ENCODE data around the gene OTOP2. TPM values are rescaled to one million over a fixed set of nuclear protein-coding genes. Genes with fewer than 3 reads are reported as not detected.

Gene OTOP2
- total and polyA plus RNA-seq, 10 of the 15 experiments (the other 5 are each of a cell fraction or from before 2014, with no cell fraction given) = not detected

- TF ChIP-seq PRDM15 (CRISPR knock-in tag; IDR thresholded peaks at IDR 0.05) = no peak
These were observed 45.4 kb upstream of the OTOP2 start (continued) for GRCh38 chr17:74878658-74879057.

- no peaks in the 10 kb centered on the region for H3K27me3 ChIP-seq (replicated peaks in 1 of 2; ENCODE audit: control insufficient read depth in 2 of 2, insufficient read depth in 2 of 2, low read length in 1 of 2)
- H4K20me1 ChIP-seq (ENCODE audit: control insufficient read depth, insufficient read depth) = no peaks in the 10 kb centered on the region
- H3K9me3 ChIP-seq (replicated peaks; ENCODE audit: control insufficient read depth, insufficient read depth, low read length) = no peaks in the 10 kb centered on the region
- intact Hi-C loops (cut with micrococcal nuclease; ENCODE audit: unreplicated experiment) (no loop called here), in situ Hi-C loops (cut with MboI) (no loop called here)
- H3K27ac ChIP-seq (ENCODE audit: control insufficient read depth, insufficient read depth) = no peak overlapping the region
- H3K79me2 ChIP-seq (ENCODE audit: control insufficient read depth, insufficient read depth, low read length) = no peaks in the 10 kb centered on the region
- H3K4me3 ChIP-seq = no peak overlapping the region
- ChIA-PET RAD21 (ENCODE audit: unreplicated experiment) (interaction anchor here (0.5 kb wide), 1 partner anchor 54 kb away, joined by 3 read pairs; no protein-coding TSS in a partner anchor), CTCF (interaction anchor here (1.3 kb wide), 1 partner anchor 14 kb away, joined by 4 read pairs; no protein-coding TSS in a partner anchor), SMC1A (ENCODE audit: uncharacterized antibody, unreplicated experiment) (interaction anchor here (0.7 kb wide), 1 partner anchor 850 kb away, joined by 3 read pairs; no protein-coding TSS in a partner anchor), POLR2A (no interaction called here)
- H3K4me2 ChIP-seq (ENCODE audit: control insufficient read depth, insufficient read depth) = no peak overlapping the region
- ATAC-seq (no peak), DNase-seq (ENCODE audit: low read depth, low spot score) (no peak), FAIRE-seq (no peak)
- 26% methylated on average over 16 of the region's 16 CpGs for WGBS (ENCODE audit: insufficient coverage, insufficient replicate concordance, low lambda C conversion rate, missing lambda C conversion rate)
- BruUV-seq (replicated peaks) = no TSS peak
- TF ChIP-seq ATF3 (IDR thresholded peaks at IDR 0.05; ENCODE audit: borderline replicate concordance, extremely low read depth, low read depth, low read length) = no peak
- no peak for TF ChIP-seq ZBTB11 (CRISPR knock-in tag; IDR thresholded peaks at IDR 0.05)
- no peak for TF ChIP-seq MTA3 (IDR thresholded peaks at IDR 0.05; ENCODE audit: borderline replicate concordance, low read length)
- no peak overlapping the region for H3K9ac ChIP-seq (ENCODE audit: control insufficient read depth, insufficient read depth, low read length)
- no peaks in the 10 kb centered on the region; the same call in 1 of the 2 replicates for H3K4me1 ChIP-seq (ENCODE audit: control insufficient read depth, insufficient read depth, low read length)
- H2AFZ ChIP-seq (ENCODE audit: control insufficient read depth, low read depth, low read length) = no peak overlapping the region
- no peaks in the 10 kb centered on the region for H3K36me3 ChIP-seq (ENCODE audit: control insufficient read depth in 2 of 2, insufficient read depth in 2 of 2, low read length in 1 of 2)
These were observed 44.8 kb upstream of the OTOP2 start for GRCh38 chr17:74879308-74879707.

Data from GM12878 (cell line).